ENCODE data around the gene H2BK1.

The H2BK1 gene

DNA sequence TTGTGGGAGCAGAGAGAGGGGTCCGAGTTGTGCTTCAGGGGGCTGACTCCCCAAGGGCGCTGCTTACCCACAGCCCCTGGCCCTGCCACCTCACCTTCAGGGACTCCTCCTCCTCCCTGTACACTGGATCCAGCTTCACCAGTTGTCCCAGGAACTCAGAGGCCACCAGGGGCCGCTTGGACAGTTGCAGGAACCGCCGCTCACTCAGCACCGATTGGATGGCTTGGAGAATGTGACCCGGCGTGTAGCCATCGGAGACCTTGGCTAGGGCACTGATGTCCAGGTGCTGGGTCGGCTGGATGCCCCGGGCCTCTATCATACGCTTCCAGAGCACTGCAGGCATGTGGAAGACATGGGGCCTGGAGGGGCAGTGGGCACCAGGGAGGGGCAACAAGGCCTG, 18.7 kb downstream of the H2BK1 start:
- Histone ChIP-seq H4K20me1 (ENCODE audit: insufficient read depth, low read length) (no peaks in the 10 kb centered on the region; the same call in 1 of the 2 replicates), H3K9ac (ENCODE audit: low read depth, low read length) (no peak overlapping the region), H3K36me3 (ENCODE audit: insufficient read depth, low read length) (no peaks in the 10 kb centered on the region), H3K79me2 (ENCODE audit: insufficient read depth, low read length) (no peaks in the 10 kb centered on the region), H2AFZ (ENCODE audit: low read depth, low read length) (no peak overlapping the region), H3K9me3 (ENCODE audit: insufficient read depth, low read length, severe bottlenecking) (no peaks in the 10 kb centered on the region), H3K4me2 (ENCODE audit: insufficient read depth, low read length) (no peak overlapping the region), H3K27me3 (ENCODE audit: insufficient read depth, low read length, poor library complexity) (peaks cover 22% of the 10 kb centered on the region), H3K4me1 (ENCODE audit: insufficient read depth, low read length) (no peaks in the 10 kb centered on the region), H3K27ac (ENCODE audit: low read length) (no peak overlapping the region), H3K4me3 (ENCODE audit: low read depth in 1 of 2, low read length in 2 of 2) (no peak overlapping the region)
- no peak for ATAC-seq (ENCODE audit: insufficient read depth, low read depth)
- DNase-seq = no peak
- no peak for TF ChIP-seq CTCF (IDR thresholded peaks at IDR 0.05; ENCODE audit: borderline replicate concordance, extremely low read depth, low read length, poor library complexity, severe bottlenecking)
- no peak for TF ChIP-seq EZH2 (IDR thresholded peaks at IDR 0.05; ENCODE audit: borderline replicate concordance, low read depth, low read length, severe bottlenecking)

DNA sequence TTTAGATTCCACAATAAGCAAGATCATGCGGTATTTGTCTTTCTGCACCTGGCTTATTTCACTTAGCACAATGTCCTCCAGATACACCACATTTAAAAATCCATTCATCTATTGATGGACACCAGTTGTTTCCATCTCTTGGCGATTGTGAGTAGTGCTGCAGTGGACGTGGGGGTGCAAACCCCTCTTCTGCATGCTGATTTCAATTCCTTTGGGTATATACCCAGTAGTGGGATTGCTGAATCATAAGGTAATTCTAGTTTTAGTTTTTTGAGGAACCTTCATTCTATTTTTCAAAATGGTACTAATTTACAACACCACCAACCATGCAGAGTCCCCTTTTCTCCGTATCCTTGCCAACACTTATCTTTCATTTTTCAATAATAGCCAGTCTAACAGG, 21.2 kb downstream of the H2BK1 start:
- Histone ChIP-seq H3K4me2 (ENCODE audit: insufficient read depth, low read length) (no peak overlapping the region), H3K4me1 (ENCODE audit: insufficient read depth, low read length) (no peaks in the 10 kb centered on the region), H3K36me3 (ENCODE audit: insufficient read depth, low read length) (no peaks in the 10 kb centered on the region), H3K4me3 (ENCODE audit: low read depth in 1 of 2, low read length in 2 of 2) (no peak overlapping the region), H3K9ac (ENCODE audit: low read depth, low read length) (no peak overlapping the region), H4K20me1 (ENCODE audit: insufficient read depth, low read length) (no peaks in the 10 kb centered on the region; the same call in 1 of the 2 replicates), H3K27me3 (ENCODE audit: insufficient read depth, low read length, poor library complexity) (peaks cover 8% of the 10 kb centered on the region), H3K79me2 (ENCODE audit: insufficient read depth, low read length) (no peaks in the 10 kb centered on the region), H2AFZ (ENCODE audit: low read depth, low read length) (no peak overlapping the region), H3K27ac (ENCODE audit: low read length) (no peak overlapping the region), H3K9me3 (ENCODE audit: insufficient read depth, low read length, severe bottlenecking) (no peaks in the 10 kb centered on the region)
- no peak for DNase-seq
- ATAC-seq (ENCODE audit: insufficient read depth, low read depth) = no peak
- TF ChIP-seq CTCF (IDR thresholded peaks at IDR 0.05; ENCODE audit: borderline replicate concordance, extremely low read depth, low read length, poor library complexity, severe bottlenecking) (no peak), EZH2 (IDR thresholded peaks at IDR 0.05; ENCODE audit: borderline replicate concordance, low read depth, low read length, severe bottlenecking) (no peak)

GRCh38 chr7:151188252-151188542, 22.1 kb downstream of the H2BK1 start:
- Histone ChIP-seq H3K4me3 (ENCODE audit: low read depth in 1 of 2, low read length in 2 of 2) (no peak overlapping the region), H3K4me2 (ENCODE audit: insufficient read depth, low read length) (no peak overlapping the region), H3K27ac (ENCODE audit: low read length) (no peak overlapping the region), H3K4me1 (ENCODE audit: insufficient read depth, low read length) (no peaks in the 10 kb centered on the region), H3K9ac (ENCODE audit: low read depth, low read length) (no peak overlapping the region), H3K79me2 (ENCODE audit: insufficient read depth, low read length) (no peaks in the 10 kb centered on the region), H3K27me3 (ENCODE audit: insufficient read depth, low read length, poor library complexity) (peaks cover 8% of the 10 kb centered on the region), H4K20me1 (ENCODE audit: insufficient read depth, low read length) (no peaks in the 10 kb centered on the region; the same call in 1 of the 2 replicates), H3K36me3 (ENCODE audit: insufficient read depth, low read length) (no peaks in the 10 kb centered on the region), H2AFZ (ENCODE audit: low read depth, low read length) (no peak overlapping the region), H3K9me3 (ENCODE audit: insufficient read depth, low read length, severe bottlenecking) (no peaks in the 10 kb centered on the region)
- ATAC-seq (ENCODE audit: insufficient read depth, low read depth) (no peak), DNase-seq (no peak)
- TF ChIP-seq CTCF (IDR thresholded peaks at IDR 0.05; ENCODE audit: borderline replicate concordance, extremely low read depth, low read length, poor library complexity, severe bottlenecking) (no peak), EZH2 (IDR thresholded peaks at IDR 0.05; ENCODE audit: borderline replicate concordance, low read depth, low read length, severe bottlenecking) (no peak)

Data from DND-41 (cell line).